Measurements from ENCODE around the gene PLA2G4A. TPM values are rescaled to one million over a fixed set of nuclear protein-coding genes. Genes with fewer than 3 reads are reported as not detected.

PLA2G4A gene
- total RNA-seq, 2 experiments from 2014 or later: not detected

DNA sequence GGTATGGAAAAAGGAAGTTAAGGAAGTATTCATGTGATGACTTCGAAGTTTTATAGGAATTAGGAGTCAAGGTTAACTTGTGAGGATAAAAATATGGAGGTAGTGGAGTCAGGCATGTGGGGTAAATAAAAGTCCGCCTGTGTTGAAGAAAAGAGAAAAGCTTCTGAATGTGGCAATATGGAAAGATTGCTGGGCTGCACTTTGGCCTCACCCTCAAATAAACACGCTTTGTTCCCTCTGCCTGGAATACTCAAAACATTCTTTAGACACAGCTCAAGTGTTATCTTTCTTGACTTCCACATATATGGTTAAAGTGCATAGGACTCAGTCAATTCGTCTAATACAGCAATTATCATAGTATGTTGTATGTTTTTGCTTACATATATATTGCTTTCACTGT lies 137.7 kb downstream of the PLA2G4A start:
- no peaks in the 10 kb centered on the region for H3K9me3 Mint-ChIP-seq
- H3K27me3 ChIP-seq (ENCODE audit: control insufficient read depth in 1 of 2, insufficient read depth in 2 of 2, low read length in 2 of 2): no peaks in the 10 kb centered on the region
- H3K9me3 ChIP-seq (ENCODE audit: control insufficient read depth in 1 of 2, insufficient read depth in 1 of 2, low read length in 2 of 2): no peaks in the 10 kb centered on the region
- no peaks in the 10 kb centered on the region for H3K4me1 Mint-ChIP-seq (ENCODE audit: low read depth)
- no peak overlapping the region for H3K27ac ChIP-seq (ENCODE audit: low read depth in 1 of 2, low read length in 2 of 2)
- H3K27ac Mint-ChIP-seq: no peak overlapping the region
- no peak overlapping the region for H3K4me3 Mint-ChIP-seq
- ChIA-PET CTCF (no interaction called here), POLR2A (no interaction called here)
- intact Hi-C loops (cut with DNase I, micrococcal nuclease): no loop called here
- DNase-seq (no peak), ATAC-seq (ENCODE audit: poor library complexity) (no peak)
- TF ChIP-seq, protein P1, sequence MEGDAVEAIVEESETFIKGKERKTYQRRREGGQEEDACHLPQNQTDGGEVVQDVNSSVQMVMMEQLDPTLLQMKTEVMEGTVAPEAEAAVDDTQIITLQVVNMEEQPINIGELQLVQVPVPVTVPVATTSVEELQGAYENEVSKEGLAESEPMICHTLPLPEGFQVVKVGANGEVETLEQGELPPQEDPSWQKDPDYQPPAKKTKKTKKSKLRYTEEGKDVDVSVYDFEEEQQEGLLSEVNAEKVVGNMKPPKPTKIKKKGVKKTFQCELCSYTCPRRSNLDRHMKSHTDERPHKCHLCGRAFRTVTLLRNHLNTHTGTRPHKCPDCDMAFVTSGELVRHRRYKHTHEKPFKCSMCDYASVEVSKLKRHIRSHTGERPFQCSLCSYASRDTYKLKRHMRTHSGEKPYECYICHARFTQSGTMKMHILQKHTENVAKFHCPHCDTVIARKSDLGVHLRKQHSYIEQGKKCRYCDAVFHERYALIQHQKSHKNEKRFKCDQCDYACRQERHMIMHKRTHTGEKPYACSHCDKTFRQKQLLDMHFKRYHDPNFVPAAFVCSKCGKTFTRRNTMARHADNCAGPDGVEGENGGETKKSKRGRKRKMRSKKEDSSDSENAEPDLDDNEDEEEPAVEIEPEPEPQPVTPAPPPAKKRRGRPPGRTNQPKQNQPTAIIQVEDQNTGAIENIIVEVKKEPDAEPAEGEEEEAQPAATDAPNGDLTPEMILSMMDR (IDR thresholded peaks at IDR 0.05): no peak
- H3K36me3 Mint-ChIP-seq (ENCODE audit: low read depth): no peaks in the 10 kb centered on the region
- H3K4me1 ChIP-seq (ENCODE audit: insufficient read depth, low read length): no peaks in the 10 kb centered on the region
- H3K27me3 Mint-ChIP-seq: no peaks in the 10 kb centered on the region
- H3K36me3 ChIP-seq (ENCODE audit: insufficient read depth, low read length): no peaks in the 10 kb centered on the region
- no peak overlapping the region for H3K4me3 ChIP-seq (ENCODE audit: low read length)

DNA sequence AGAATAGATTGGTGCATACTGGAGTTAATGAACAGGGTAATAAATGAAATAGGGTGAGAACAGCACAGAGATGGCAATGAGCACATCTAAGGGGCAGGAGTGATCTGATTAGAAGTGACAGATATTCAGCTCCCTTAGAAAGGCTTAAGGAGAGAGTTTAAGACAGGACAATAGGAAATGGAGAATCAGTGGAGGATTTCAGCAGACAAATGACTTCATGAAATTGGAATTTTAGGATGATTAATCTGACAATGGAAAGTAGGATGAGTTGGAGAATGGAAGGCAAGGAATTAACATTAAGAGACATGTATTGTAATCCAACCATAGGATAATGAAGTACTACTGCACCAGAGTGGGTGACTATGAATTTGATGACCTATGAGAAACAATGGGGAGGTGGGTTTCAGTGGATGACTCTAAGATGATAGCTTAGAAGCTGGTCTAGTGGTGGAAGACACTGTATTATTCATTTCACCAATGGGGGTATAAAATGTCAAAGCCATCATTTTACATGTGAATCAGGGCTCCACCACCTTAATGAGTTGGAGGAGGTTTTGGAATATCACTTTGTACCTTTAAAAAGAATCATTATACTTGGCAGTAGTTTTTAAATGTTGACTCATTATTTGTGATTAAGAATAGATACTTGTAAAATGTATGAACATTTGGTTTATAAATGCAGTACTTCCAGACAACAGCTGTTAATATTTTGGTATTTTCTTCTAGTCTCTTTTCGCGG lies 139.1 kb downstream of the PLA2G4A start:
- TF ChIP-seq, protein P1 (IDR thresholded peaks at IDR 0.05): no peak
- ATAC-seq (ENCODE audit: poor library complexity) (no peak), DNase-seq (no peak)
- POLR2A ChIA-PET: no interaction called here
- H3K4me3 ChIP-seq (ENCODE audit: low read length): no peak overlapping the region
- no peak overlapping the region for H3K27ac ChIP-seq (ENCODE audit: low read depth in 1 of 2, low read length in 2 of 2)
- Mint-ChIP-seq H3K27me3 (no peaks in the 10 kb centered on the region), H3K4me3 (no peak overlapping the region), H3K36me3 (ENCODE audit: low read depth) (no peaks in the 10 kb centered on the region), H3K9me3 (no peaks in the 10 kb centered on the region), H3K27ac (no peak overlapping the region), H3K4me1 (ENCODE audit: low read depth) (no peaks in the 10 kb centered on the region)
- CTCF ChIA-PET: no interaction called here
- no peaks in the 10 kb centered on the region for H3K27me3 ChIP-seq (ENCODE audit: control insufficient read depth in 1 of 2, insufficient read depth in 2 of 2, low read length in 2 of 2)
- no peaks in the 10 kb centered on the region for H3K4me1 ChIP-seq (ENCODE audit: insufficient read depth, low read length)
- H3K36me3 ChIP-seq (ENCODE audit: insufficient read depth, low read length): no peaks in the 10 kb centered on the region
- intact Hi-C loops (cut with DNase I, micrococcal nuclease): no loop called here
- no peaks in the 10 kb centered on the region for H3K9me3 ChIP-seq (ENCODE audit: control insufficient read depth in 1 of 2, insufficient read depth in 1 of 2, low read length in 2 of 2)

DNA sequence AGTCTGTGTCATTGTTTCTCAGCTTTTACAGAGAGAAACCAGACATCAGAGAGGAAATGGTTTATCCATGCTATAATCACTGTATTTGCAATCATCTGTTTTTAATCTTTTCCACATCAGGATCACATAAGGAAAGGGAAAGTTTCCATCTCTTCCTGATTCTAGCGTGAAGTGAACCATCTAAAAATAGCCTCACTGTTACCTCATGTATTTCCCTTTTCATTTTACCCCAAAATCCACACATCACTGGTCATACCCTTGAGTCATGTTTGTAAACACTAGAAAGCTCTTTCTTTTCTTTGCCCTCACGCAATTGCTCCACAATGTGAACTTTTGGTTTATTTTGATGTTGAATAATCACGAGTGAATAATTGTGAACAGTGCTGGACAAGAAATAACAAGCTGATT lies 146.0 kb downstream of the PLA2G4A start:
- no peak for ATAC-seq (ENCODE audit: poor library complexity)
- CTCF ChIA-PET: no interaction called here
- POLR2A ChIA-PET: no interaction called here

More for the DNA sequence above, 146.0 kb downstream of the PLA2G4A start:
- H3K27ac Mint-ChIP-seq: no peak overlapping the region
- TF ChIP-seq, protein P1 (IDR thresholded peaks at IDR 0.05): no peak
- peak in 2 of 14 experiments; percentile 10 to 34 for DNase-seq
- H3K9me3 ChIP-seq (ENCODE audit: control insufficient read depth in 1 of 2, insufficient read depth in 1 of 2, low read length in 2 of 2): no peaks in the 10 kb centered on the region
- no peaks in the 10 kb centered on the region for H3K27me3 ChIP-seq (ENCODE audit: control insufficient read depth in 1 of 2, insufficient read depth in 2 of 2, low read length in 2 of 2)
- no peak overlapping the region for H3K27ac ChIP-seq (ENCODE audit: low read depth in 1 of 2, low read length in 2 of 2)
- H3K9me3 Mint-ChIP-seq: no peaks in the 10 kb centered on the region
- H3K36me3 Mint-ChIP-seq (ENCODE audit: low read depth): no peaks in the 10 kb centered on the region
- no peak overlapping the region for H3K4me3 Mint-ChIP-seq
- H3K4me1 ChIP-seq (ENCODE audit: insufficient read depth, low read length): no peaks in the 10 kb centered on the region
- no peaks in the 10 kb centered on the region for H3K36me3 ChIP-seq (ENCODE audit: insufficient read depth, low read length)
- H3K4me1 Mint-ChIP-seq (ENCODE audit: low read depth): no peaks in the 10 kb centered on the region
- intact Hi-C loops (cut with DNase I, micrococcal nuclease): no loop called here
- H3K27me3 Mint-ChIP-seq: no peaks in the 10 kb centered on the region
- H3K4me3 ChIP-seq (ENCODE audit: low read length): no peak overlapping the region

Data from CD4-positive, alpha-beta T cell (primary cell).